Glomerular visceral epithelial cell (primary cell): ENCODE results near the gene GAB4.
"Not testable (repeated sequence)": the region's sequence is repeated elsewhere in the genome, so short reads cannot be mapped to it uniquely, and the experiment has no call there.

ENCODE experiments used
- DNase-seq: peaks from one replicate; pipeline ENCODE4 v3.0.0-alpha.2; 2016; ENCODE audit errors: extremely low spot score

The GAB4 gene

GRCh38 chr22:17007852-17008731 lies at the start of gene GAB4:
Gene GAB4 (minus strand): TSS chr22:17008222. CDS start chr22:17008114, 108 bp downstream.
- no peak for DNase-seq

GRCh38 chr22:17056807-17057206 lies 48.8 kb upstream of the GAB4 start:
- no peak for DNase-seq

GRCh38 chr22:17056058-17056457 lies 48.0 kb upstream of the GAB4 start:
- DNase-seq: no peak

GRCh38 chr22:17047656-17048055 lies 39.6 kb upstream of the GAB4 start:
- no peak for DNase-seq

- no peak for DNase-seq
These were observed 38.7 kb upstream of the GAB4 start for GRCh38 chr22:17046566-17047348.

GRCh38 chr22:17043521-17043920 lies 35.5 kb upstream of the GAB4 start:
- DNase-seq: no peak

GRCh38 chr22:17036842-17037711 lies 29.1 kb upstream of the GAB4 start:
- not testable (repeated sequence) for DNase-seq

- DNase-seq: not testable (repeated sequence)
These were observed 28.2 kb upstream of the GAB4 start for GRCh38 chr22:17035976-17036841.

GRCh38 chr22:17035246-17035645 lies 27.2 kb upstream of the GAB4 start:
- no peak for DNase-seq

- DNase-seq: not testable (repeated sequence)
These were observed 26.5 kb upstream of the GAB4 start for GRCh38 chr22:17034532-17034931.

- not testable (repeated sequence) for DNase-seq
These were observed 24.3 kb upstream of the GAB4 start for GRCh38 chr22:17032277-17032676.

- not testable (repeated sequence) for DNase-seq
These were observed 16.4 kb upstream of the GAB4 start for GRCh38 chr22:17024380-17024779.

GRCh38 chr22:17015552-17015951 lies 7.5 kb upstream of the GAB4 start:
- DNase-seq: not testable (repeated sequence)

GRCh38 chr22:17014101-17014440 lies 6.0 kb upstream of the GAB4 start:
- not testable (repeated sequence) for DNase-seq

GRCh38 chr22:17013396-17014100 lies 5.5 kb upstream of the GAB4 start:
- no peak for DNase-seq

- DNase-seq: no peak
These were observed 4.2 kb upstream of the GAB4 start for GRCh38 chr22:17012267-17012666.

- DNase-seq: no peak
These were observed 1.7 kb upstream of the GAB4 start for GRCh38 chr22:17009640-17010291.

- DNase-seq: no peak
These were observed 765 bp downstream of the GAB4 start for GRCh38 chr22:17007257-17007656.

GRCh38 chr22:16989915-16990314 lies 18.1 kb downstream of the GAB4 start:
- DNase-seq: no peak

- no peak for DNase-seq
These were observed 19.8 kb downstream of the GAB4 start for GRCh38 chr22:16988257-16988656.
